NCI-H1092 (cell line): ENCODE measurements around the gene NOS1.

Source experiments
- DNase-seq: peaks from one replicate; lab custom pipeline; 2025; lab: John Stamatoyannopoulos, UW

NOS1 gene

DNA sequence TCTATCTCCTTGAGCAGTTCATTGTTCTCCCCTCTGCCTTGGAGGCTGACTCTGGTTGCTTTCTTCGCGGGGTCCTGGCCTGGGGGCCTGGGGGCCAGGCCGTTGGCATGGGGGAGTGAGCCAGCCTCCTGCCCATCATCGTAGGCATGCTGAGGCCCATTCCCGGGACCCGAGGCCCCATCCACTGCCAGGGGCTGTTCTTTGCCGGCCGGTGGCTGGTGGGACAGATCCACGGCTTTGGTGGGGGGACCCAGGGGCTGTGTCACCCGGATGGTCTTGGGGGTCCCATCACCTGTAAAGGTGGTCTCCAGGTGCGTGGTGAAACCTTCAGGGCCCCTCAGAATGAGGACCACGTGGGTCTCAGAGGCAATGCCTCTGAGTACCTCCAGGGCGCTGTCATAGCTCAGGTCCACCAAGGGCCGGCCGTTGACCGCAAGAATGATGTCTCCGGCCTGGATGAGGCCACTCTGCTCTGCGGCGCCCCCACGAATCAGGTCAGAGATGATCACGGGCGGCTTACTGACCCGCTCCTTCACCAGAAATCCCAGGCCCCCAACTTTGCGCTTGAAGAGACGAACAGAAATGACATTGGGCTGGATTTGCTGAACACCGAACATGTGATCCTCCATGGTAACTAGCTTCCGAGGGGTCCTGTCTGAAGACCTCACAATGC lies 30.8 kb downstream of the NOS1 start:
- DNase-seq: no peak

DNA sequence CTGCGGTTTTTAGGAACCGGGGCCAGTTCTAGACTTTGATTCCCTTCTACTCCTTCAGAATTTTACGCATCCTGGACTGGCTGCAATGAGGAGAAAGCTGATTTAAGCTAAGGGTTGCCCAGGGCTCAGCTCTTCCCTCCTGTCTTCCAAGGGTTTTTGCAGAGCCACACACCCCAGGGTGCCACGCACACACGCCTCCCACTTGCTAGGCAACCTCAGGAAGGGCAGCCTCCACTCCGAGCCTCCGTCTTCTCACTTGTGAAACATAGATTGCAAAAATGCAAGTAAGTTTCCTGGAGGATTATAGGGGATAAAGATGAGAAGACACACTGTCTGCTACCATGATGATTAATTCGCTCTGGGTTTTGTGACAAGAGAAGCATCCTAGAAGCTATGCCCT lies 31.7 kb downstream of the NOS1 start:
- DNase-seq: no peak

DNA sequence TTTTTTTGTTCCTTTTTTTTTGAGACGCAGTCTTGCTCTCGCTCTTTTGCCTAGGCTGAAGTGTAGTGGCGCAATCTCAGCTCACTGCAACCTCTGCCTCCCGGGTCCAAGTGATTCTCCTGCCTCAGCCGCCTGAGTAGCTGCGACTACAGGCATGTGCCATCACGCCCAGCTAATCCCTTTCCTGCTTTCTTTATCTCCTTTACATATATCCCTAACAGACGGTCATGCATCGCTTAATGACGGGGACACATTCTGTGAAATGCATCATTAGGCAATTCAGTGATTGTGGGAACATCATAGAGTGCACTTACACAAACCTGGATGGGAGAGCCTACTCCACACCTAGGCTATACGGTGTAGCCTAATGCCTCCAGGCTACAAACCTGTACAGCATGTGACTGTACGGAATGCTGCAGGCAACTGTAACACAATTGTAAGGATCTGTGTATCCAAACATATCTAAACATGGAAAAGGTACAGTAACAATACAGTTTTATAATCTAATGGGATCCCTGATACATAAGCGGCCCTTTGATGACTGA lies 32.8 kb downstream of the NOS1 start:
- DNase-seq: no peak

DNA sequence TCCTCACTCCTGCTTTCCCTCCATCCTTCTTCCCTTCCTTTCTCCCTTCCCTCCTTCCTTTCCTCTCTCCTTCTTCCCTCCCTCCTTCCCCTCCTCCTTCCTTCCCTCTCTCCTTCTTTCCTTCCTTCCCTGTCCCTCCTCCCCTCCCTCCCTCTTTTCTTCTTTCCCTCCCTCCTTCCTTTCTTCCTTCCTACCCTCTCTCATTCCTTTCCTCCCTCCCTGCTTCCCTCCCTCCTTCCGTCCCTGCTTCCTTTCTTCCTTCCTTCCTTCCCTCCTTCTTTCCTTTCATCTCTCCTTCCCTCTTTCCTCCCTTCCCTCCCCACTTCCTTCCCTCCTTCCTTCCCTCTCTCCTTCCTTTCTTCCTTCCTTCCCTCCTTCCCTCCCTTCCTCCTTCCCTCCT lies 39.0 kb downstream of the NOS1 start:
- no peak for DNase-seq

DNA sequence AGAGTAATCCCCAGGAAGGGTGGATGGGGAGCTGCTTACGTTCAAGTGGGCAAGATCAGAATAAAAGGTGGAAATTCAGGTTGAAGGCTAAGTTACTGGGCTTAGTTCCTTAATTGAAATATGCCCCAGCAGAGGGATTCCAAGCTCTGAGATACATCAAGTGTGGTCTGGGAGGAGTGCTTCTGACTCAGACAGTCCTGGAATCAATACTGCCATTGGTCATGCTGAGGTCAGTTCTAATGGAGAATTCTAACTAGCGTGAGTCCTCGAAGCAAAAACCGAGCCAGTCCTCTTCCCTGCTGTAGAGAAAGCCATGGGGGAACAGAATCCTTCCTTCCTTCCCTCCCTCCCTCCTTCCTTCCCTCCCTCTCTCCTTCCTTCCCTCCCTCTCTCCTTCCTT lies 39.9 kb downstream of the NOS1 start:
- no peak for DNase-seq

DNA sequence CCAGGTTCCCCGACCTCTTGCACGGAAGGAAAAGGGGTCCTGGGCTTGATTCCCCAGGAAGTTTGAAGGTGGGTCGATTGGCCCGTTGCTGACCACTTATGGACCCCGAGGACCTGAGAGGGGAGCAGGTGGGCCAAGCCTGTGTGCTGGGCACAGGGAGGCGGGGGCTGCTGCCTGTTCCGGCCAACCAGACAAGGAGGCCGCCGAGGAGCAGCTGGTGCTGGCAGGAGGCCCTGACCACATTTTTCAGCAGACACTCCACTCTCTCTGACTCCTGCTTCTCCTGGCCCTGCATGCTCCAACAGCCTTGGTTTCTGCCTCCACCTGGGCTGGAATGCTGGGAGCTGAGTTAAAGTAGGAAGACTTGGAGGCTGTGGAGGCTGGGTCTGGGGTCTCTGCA lies 42.8 kb downstream of the NOS1 start:
- DNase-seq: no peak

DNA sequence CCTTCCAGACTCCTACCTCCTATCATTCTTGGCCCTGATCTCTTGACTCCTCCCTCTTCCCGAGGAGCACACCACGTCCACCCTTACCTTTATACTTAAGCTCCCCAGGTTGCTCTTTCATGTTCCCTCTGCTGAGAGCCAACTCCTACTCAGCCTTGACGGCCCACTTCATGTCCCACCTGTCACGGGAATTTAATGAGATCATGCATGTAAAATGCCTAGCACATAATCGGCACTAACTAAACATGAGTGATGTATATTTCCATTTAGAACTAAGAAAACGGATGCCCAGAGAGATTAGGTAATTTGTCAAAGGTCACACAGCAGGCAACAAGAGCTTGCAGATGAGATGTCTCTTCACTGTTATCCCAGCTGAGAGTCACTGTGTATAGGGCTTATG lies 45.1 kb downstream of the NOS1 start:
- no peak for DNase-seq

DNA sequence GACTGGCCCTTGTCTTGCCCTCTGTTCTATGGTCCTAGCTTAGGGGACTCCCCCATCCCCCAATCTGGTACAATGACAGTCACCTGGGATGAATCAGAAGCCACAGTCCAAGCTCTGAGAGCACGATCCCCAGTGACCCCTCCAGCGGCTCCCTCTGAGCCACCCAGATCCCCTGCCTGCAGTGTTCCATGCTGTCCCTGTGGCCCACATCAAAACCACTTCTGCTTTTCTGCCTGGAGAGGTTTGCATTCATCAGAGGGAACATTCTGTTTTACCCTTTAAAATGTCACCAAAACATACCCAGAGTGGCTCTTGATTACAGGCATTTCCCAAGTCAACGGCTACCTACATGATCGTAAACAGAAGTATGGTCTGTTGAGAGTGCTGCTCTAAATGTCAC lies 47.5 kb downstream of the NOS1 start:
- no peak for DNase-seq

DNA sequence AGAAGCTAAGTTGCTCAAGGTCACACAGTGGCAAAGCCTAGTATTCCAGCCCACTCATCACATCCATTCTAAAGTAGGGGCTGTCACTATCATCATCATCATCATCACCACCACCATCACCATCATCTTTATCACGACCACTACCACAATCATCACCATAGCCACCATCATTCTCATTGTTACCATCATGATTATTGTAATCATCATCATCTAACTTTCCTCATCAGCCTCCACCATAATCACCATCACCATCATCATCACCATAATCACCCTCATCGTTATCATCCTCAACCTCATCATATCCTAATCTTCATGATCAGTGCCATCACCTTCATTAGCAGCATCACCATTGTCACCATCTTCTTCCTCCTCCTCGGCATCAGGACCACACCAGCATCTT lies 48.7 kb downstream of the NOS1 start:
- no peak for DNase-seq

DNA sequence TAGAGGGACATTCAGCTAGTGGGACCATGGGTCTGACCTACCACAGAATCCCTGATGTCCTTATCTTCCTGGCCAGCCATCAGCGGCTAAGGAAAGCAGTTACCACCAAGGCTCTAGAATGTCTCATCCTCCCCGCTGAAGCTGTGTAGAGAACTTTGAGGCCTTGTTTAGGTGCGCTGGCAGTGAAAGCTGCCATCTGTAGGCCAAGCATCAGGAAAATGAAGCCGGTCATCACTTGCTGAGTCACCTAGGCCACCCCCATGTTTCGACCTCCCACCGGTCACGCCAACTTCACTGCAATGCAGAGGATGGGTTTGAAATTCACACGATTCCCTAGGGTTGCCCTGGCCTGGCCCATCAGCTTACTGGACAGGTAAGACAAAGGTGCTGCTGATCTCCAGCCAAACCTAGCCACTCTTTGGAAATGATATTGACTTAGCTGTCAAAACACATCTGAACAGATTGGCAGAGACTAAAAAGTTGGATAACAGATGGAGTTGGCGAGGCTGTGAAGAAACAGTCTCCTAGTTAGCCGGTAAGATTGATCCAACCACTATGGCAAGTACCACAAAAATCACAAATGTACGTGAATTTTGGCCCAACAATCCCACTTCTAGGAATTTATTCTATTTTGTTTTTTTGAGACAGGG lies 52.0 kb downstream of the NOS1 start:
- DNase-seq: no peak

DNA sequence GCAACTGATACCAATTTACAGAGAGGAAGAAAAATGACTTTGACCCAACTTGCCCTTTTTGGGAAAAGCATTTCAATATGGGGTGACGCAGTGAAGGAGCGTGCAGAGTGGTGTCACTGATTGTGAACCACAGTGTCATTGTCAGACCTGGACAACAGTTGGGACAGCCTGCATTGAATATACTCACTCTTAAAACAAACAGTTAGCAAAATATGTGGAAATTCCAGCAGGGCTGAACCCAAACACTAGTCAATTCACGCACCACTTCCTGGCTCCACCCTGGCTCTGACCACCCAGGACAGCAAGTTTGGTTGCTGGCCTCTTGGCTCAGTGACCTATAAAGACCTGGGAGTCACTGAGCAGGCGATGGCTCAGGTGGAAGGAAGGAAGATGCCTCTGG lies 61.3 kb downstream of the NOS1 start:
- no peak for DNase-seq

DNA sequence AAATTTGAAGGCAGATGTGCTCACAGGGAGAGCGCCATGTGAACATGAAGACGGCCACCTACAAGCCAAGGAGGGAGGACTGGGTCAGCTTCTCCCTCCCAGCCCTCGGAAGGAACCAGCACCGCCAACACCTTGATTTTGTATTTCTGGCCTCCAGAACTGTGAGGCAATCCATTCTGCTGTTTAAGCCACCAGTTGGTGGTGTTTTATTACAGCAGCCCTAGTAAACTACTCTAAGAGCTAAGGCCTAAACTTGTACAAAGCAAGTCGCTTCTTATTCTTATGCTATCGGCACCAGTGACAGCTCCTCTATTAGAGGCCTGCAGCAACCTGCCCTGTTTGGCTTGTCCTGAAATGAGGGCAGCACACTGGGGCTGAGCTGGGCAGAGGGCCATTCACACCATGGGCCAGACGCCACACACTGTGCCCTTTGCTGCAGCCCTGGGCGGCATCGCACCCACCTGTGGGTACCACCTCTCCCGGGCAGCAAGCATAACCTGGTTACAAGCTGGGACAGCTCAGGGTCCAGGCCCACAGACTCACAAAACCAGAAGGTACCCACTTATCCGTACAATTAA lies 62.7 kb downstream of the NOS1 start:
- no peak for DNase-seq

DNA sequence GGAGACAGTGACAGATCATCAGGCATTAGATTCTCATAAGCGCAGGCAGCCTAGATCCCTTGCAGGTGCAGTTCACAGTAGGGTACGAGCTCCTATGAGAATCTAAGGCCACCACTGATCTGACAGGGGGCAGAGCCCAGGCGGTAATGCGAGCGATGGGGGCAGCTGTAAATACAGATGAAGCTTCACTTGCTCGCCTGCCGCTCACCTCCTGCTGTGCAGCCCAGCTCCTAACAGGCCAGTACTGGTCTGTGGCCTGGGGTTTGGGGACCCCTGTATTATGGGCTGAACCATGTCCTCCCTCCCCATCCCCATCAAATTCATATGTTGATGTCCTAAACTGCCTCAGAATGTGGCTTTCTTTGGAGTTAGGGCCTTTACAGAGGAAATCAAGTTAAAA lies 63.2 kb downstream of the NOS1 start:
- DNase-seq: no peak

DNA sequence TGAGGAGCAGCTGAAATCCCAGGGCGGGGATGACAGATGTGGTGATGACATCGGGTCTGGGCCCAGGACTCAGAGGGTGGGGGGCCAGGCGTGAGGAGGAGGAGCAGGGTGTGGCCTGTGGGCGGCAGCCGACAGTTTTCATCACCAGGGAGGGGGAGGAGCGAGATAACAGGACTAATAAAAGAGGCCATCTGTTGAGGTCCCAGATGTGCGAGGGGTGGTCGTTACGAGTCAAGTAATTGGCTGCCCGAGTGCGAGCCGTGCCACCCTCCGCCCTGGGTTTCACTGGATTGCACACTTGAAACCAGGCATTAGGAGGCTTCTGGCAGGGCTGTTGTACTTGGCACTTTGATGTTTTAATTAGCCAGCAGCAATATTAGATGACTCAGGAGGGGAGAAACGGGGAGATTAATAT lies 67.2 kb downstream of the NOS1 start:
- DNase-seq: no peak

DNA sequence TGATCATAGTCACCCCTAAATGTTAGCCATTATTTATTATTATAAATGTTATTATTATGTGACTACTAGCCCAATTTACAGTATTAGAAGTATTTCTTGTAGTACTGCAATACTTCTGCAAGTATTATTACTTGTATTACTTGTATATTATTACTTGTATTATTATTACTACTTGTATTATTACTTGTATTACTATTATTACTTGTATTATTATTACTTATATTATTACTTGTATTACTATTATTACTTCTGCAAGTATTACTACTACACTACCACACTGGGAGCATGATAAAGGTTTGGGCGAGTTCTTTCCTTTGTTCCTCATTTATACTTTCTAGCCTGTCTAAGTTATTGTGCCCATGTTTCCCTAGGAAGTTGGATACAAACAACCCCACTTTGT lies 67.9 kb downstream of the NOS1 start:
- no peak for DNase-seq

DNA sequence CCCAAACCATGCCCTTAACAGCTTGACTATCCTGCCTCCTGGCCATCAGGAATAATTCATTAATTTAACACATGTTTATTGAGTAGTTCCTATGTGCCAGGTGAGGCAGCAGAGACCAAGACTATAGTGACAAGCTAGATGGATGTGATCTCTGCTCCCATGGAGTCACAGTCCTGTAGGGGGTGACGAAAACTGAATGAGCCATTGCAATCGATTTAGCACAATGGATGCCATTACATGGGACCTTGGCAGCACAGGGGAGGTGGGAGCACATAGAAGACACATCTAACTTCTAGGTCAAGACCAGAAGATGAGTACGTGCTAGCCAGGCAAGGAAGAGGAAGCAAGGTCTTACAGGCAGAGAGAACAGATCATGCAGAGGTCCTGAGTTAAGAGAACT lies 68.7 kb downstream of the NOS1 start:
- DNase-seq: no peak

DNA sequence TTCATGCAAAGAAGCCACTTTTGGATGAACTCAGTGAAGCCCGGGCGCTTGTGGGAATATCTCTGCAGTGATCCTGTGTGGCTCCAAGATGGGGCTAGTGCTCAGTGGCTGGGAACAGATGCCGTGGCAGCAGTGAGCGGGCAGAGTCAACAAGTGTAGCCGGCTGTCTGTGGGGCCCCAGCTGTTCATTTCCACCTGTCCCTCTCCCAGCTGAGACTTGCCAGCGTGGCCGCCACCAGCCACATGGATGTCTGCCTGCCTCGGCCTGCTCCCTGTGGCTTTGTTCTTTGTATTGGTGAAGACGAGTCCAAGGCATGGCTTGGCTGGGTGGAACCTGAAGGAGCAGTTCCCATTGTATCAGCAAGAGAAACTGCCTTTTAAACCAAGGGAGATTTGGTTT lies 77.3 kb downstream of the NOS1 start:
- DNase-seq: no peak

DNA sequence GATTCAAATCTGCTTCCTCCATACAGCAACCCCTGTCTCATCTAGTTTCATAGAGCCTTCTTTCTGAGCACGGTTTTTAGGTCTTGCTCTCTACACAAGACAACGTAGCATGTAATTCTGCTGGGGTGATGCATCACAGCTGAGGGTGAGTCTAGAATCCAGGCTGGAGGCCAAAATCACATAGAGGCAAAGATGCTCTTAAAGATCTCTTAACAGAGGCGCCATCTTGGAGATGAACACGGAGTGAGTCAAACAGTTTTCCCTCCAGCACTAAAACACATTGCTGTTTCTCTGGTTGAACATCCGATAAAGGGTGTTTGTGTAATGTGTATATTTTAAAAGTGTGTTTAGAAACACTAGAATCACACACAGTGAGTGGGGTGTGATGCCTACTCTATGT lies 78.9 kb downstream of the NOS1 start:
- DNase-seq: no peak

DNA sequence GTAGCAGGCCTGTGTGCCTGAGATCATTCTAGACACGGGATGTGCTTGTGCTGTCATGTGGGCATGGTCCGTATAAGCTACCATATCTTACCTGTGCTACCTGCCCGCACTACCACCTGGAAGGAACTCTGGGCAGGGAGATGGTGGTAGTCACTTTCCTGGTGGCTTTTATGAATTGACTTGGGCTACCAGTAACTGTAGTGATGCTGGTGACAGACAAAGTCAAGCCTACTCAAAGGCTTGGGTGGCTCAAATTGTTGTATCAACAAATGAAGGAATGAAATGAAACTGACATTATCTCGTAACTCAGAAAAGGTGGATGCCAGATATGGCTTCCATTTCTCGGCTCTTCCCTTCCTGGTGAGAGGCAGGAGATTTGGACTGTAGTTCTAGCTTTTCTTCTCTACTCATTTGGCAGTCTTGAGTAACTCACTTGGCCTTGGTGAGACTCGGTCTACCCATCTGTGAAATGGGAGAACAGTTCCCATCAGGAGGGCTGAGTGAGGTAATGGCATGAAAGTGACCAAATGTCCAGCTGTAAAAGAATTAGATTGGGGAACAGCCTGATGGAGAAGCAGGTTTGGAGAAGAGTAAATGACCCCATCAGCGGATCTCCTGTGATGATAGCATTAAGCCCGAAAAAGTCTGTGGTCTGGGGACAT lies 81.3 kb downstream of the NOS1 start:
- no peak for DNase-seq

DNA sequence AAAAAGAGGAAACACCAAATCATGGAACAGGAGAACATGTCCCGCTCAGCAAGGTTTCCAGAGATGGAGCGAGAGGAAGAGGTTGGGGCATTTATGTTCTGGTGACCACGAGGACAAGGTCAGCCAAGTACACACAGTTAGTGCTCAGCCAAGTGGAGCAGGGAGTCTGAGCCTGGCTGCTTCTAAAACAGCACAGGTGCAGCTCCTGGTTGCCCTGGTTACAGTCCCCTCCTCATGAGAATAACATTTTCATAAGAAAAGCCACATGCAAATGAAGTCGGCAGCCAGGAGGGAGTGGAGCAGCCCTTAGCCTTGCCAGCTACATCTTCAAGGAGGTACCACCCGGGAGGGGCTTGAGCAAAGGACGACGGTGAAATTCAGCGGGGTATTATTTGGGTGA lies 81.8 kb downstream of the NOS1 start:
- DNase-seq: no peak

DNA sequence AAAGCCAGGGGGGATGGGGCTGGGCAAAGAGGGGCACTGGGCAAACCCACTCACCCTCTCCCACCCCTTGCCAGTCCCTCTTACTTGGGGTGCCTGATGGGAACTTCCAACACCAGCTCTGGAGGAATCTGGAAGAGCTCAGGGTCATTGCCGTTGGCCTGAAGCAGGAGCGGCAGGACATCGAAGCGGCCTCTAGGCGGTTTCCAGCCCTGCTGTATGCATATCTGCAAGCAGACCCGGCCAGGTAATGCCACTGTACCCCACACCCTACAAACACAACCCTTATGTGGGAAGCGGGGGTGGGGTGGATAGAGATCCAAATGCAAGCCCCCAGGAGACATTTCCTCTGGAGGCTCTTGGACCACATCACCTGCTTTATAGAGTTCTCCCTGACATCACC lies 83.6 kb downstream of the NOS1 start:
- no peak for DNase-seq

DNA sequence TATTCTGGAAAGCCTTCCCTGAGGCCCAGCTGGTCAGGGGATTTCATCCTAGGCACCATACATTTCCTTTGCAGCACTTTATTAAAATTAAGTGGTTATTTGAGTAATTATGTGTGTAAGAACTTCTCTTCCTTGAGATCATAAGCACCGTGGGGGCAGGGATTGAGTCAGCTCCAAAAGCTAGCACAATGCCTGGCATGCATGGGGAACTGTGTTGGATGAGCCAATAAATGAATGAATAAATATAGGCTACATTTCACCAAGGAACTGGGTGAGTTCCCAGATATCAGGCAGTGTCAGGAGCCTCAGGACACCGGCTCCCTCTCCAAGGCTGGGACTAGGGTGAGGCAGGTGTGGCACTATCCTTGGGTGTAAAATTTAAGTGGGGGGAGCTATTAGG lies 88.3 kb downstream of the NOS1 start:
- no peak for DNase-seq

DNA sequence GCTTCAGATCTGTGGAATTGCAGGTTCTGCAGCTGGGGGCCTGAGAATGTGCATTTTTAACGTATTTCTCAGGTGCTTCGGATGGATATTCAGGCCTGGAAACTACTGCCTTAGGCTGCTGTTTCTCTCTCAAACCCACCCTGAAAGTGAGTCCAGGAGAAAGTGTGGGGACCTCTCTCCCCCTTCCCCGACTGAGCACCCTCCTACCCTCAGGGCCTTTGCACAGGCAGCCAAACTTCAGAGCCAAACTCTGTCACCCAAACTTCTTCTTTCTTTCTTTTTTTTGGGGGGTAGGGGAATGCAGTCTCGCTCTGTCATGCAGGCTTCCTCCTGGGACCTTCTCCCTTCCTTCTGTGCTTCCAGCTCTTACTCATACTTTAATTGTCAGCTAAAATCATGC lies 88.7 kb downstream of the NOS1 start:
- DNase-seq: no peak
